GM18498 (cell line): ENCODE results near the gene ACTA1.
"Not testable (repeated sequence)": the region's sequence is repeated elsewhere in the genome, so short reads cannot be mapped to it uniquely, and the experiment has no call there.

ENCODE experiments used
- ATAC-seq: cut with Tn5 transposase; IDR thresholded peaks from one replicate; pipeline ENCODE4 v1.9.1; 2021; ENCODE audit warnings: mild to moderate bottlenecking, moderate library complexity; ENCODE audit not compliant: unreplicated experiment

Gene ACTA1

DNA sequence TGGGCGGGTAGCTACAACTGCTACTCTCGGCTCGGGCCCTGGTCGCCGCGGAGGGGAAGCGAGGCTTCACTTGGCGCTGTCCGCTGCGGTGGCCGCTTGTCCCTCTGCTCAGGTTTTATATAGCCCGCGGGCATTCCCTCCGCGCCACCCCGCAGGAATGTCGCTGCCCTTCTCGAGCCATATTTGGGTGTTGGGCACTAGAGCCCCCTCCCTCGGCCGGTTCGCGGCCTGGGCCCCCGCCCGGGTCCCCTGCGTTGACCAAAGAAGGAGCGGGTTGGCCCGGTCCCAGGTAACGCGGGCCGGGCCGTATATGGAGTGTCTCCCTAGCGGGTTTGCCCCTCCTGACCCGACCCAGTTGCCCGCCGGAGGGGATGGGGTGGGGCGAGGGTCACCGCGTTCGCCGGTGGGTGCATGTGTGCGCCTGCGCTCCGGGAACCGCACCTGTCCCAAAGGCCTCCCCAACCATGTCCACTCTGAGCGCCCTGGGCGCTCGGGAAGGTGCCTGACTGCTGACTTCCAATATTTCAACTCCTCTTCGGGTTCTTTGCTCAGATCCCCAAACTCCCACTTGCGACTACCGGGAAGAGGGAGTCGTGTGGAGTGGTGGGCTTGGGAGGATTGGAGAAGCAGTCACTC lies at the start of gene ACTA1:
ACTA1 (minus strand) TSS at position 90 of the 636 bp plus-strand sequence. CDS start 979 bp downstream, outside the sequence.
- ATAC-seq: no peak

DNA sequence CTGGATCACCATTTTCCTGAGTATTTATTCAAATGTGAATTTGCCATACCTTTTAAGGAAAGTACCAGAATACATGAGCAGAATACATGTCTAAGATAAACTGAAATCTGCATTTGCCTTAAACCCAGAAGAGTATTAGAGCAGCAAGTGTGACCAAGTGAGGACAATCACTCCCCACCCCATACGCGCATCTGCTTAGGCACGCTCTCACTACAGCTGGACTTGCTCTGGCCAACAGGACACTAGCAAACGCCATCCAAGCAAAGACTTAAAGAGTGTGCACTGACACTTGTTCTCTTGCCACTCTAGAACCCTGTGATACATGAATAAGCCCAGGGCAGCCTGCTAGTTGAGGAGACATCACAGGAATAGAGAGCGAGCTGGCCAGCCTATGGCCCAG lies 48.6 kb upstream of the ACTA1 start:
- ATAC-seq: no peak

DNA sequence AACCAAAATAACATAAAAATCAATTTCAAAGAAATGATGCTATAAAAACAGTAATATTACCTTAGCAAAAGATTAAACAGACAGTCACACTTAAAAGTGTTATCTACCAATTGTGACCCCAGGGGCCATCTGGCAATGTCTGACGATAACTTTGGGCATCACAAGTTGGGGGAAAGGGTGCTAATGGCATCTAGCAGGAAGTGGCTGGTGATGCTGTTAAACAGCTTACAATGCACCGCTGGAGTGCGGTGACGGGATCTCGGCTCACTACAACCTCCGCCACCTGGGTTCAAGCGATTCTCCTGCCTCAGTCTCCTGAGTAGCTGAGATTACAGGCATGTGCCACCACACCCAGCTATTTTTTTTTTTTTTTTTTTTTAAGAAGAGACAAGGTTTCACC lies 46.6 kb upstream of the ACTA1 start:
- ATAC-seq: no peak

DNA sequence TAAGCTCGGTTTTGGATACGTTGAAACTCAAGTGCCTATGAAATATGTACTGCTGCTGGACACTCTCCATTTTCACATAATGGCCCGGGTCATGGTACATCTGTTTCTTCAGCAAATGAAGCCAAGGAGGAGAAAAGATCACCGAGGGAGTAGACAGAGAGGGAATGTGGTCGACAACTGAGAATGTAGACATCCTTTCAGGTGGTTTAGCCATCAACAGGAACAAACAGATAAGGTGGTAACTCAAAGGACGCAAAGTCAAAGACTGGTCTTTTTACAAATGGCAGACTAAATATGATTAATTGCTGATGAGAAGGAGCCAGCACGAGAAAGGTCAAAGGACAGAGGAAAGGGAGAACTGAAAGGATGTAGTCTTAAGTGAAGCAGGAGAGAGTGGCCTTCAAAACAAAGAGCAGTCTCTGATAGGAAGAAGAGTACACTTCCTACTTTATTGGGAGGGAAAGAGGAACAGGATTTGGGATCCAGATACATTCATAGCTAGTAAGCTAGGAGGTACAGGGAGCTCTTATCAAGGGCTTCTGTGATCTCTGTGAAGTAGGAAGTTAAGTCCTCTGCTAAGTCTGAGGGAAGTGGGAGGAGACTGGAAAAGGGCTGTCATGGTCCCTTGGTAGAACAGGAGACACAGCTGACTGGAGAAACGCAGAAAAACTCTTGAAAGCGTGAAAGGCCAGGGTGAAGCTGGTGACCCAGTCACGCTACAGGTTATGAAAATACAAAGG lies 45.9 kb upstream of the ACTA1 start:
- peak; percentile 71 for ATAC-seq

DNA sequence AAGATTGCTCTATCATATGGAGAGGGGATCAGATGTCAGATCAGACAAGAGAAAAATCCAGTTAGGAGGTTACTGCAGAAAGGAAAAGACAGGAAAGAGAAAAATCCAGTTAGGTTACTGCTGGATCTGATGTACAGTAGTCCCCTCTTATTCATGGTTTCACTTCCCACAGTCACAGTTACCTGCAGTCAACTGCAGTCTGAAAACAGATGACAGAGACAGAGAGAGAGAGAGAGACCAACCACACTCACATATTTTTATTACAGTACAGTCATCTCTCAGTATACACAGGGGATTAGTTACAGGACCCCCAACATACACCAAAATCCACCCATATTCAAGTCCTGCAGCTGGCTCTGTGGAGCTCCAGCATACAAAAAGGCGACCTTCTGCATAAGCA lies 45.0 kb upstream of the ACTA1 start:
- peak; percentile 69 for ATAC-seq

DNA sequence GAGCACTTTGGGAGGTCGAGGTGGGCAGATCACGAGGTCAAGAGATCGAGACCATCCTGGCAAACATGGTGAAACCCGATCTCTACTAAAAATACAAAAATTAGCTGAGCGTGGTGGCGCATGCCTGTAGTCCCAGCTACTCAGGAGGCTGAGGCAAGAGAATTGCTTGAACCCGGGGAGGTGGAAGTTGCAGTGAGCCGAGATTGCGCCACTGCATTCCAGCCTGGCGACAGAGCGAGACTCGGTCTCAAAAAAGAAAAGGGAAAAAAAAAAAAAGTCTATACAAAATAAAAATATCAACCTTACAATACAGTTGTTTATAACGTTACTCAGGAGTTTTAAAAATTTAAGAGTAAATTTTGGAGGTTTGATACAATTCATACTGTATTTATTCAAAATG lies 42.0 kb upstream of the ACTA1 start:
- ATAC-seq: not testable (repeated sequence)

DNA sequence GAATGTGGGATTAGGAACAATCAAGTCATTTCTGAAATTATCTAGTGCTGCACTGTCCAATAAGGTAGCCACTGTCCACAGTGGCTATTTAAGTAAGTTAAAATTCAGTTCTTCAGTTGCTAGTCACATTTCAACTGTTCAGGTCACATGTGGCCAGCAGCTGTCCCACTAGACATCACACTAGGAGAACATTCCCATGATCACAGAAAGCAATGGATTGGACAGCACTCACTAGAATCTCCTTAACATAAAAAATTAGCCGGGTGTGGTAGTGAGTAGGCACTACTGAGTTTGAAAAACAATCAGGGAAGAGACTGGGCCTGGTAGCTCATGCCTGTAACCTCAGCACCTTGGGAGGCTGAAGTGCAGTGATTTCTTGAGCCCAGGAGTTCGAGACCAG lies 40.6 kb upstream of the ACTA1 start:
- ATAC-seq: no peak

DNA sequence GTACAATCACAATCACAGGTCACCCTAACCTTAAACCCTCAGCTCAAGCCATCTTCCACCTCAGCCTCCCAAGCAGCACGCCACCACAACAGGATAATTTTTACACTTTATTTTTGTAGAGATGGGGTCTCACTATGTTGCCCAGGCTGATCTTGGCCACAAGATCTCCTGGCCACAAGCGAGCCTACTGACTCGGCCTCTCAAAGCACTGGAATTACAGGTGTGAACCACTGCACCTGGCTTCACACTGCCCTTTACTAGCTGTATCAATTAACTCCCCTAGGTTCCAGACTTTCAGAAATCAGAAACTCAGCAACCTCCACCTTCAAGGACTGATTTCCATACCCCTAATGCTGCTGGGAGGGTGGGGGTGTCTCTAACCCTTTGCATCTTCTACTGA lies 37.3 kb upstream of the ACTA1 start:
- no peak for ATAC-seq

DNA sequence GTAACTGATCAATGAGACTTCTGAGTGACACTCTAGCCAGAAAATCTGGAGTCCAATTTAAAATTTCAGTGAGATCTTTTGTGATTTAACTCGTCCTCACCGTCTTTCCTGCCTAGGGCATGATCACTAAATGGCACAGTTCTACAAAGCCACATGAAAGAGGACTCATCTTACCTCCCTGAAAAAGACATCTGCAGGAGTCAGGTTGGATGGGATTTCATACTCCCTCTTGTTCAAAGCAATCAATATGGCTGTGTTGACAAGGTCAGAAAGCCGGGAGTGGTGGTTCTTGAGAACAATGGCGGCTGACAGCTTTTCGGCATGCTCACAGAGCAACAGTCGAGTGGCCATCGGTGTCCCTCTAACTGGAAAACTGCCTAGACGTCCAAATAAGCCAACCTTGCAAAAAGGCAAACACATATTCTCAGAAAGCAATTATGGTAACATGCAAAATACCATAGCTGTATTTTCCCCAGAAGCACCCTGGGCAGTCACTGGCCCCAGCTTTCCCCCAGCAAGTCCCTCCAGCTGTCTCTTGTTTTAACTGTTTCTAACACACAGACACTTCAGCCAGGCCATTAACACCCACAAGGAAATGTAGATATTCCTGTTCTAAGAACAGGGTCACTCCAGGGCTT lies 36.6 kb upstream of the ACTA1 start:
- ATAC-seq: no peak

DNA sequence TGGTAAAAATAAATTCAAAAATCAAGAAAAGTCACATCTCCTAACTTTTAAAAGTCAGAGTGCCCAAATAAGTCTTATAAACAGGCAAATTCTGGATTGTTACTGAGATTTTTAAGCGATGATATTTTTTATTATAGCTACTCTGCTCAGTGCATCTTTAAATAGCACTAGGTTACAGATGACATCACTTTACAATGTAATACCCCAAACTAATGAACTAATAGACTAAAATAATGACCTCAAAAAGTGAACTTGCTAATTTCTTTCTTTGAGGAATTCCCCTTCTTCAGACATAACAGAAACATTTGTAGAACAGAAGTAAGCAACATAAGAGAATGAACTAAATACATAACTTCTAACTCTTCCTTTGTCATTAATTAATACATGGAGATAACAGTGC lies 33.0 kb upstream of the ACTA1 start:
- no peak for ATAC-seq

DNA sequence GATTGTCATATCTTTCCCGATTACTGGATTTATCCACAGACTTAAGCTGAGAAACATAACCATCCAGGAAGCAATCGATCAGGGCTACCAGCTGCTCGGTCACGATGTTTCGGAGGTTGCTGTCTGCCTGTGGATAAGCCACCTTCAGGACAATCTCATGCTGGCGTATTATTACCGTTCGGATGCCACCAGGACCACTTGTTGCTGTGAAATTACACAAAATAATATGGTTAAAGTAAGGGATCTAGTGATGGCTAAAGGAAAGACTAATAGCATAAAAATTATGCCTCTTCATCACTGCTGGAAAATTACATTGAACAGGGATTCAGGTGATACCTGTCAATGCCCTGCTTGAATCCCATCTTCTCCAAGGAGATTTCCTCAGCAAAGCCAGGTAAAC lies 30.8 kb upstream of the ACTA1 start:
- ATAC-seq: no peak

DNA sequence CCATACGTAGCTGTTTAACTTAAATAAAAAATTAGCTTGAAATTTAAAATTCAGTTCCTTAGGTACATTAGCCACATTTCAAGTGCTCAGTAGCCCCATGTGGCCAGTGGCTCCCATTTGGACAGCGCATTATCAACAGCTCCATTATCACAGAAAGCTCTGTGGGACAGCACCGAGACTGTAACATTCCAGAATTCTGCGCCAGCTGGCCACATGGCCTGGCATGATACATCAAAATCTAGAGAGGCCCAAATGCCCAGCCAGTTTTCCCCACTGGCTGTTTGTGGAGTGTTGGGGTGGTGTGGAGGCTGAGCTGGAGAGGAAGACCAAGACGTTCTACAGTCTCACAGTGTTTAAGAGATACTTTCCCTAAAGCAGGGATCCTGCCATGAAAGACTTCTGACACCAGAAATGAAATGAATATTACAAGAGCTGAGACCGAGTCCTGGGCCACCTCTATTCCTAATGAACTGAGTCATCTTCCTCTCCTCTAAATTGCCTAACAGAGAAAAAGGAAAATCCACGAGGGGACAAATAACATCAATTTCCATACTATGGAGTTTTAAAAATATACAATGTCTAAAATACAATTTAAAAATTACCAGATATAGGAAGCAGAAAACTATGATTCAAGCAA lies 27.3 kb upstream of the ACTA1 start:
- no peak for ATAC-seq

DNA sequence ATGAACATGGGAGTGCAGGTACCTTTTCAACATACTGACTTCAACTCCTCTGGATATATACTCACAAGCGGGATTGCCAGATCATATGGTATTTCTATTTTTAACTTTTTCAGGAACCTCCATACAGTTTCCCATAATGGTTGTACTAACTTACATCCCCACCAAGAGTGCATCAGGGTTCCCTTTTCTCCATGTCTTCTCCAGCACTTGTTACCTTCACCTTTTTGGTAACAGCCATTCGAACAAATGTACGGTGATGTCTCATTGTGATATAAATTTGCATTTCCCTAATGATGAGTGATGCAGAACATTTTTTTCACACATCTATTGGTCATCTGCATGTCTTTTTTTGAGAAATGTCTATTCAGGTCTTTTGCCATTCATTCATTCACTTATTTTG lies 25.9 kb upstream of the ACTA1 start:
- ATAC-seq: no peak

DNA sequence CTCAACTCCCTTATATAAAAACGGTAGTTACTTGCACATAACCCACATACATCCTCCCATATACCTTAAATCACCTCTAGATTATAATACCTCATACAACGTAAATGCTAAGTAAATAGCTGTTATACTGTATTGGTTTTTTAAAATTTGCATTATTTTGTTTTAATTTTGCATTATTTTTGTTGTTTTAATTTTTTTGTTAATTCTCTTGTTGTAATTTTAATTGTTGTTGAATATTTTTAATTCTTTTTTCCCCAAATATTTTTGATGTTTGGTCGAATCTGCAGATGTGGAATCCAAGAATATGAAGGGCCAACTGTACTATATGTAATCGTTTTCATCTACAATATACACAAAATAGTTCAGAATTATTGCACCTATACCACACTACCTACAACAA lies 23.5 kb upstream of the ACTA1 start:
- ATAC-seq: no peak

DNA sequence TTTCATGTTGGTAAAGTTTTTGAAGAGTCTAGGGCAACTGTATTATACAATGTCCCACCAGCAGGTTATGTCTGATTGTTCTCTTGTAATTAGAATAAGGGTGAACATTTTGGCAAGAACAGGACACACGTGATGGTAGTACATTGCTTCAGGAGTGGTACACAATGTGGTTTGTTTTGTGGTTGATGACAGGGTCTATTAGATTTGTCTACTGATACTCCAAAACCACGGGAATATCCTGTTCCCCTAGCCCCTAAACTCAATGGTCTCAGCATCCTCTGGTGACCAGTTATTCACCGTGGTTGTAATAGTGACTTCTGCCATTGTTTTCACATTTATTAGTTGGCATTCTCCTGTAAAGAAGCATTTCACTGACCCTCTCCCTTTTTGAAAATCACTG lies 22.1 kb upstream of the ACTA1 start:
- ATAC-seq: no peak

DNA sequence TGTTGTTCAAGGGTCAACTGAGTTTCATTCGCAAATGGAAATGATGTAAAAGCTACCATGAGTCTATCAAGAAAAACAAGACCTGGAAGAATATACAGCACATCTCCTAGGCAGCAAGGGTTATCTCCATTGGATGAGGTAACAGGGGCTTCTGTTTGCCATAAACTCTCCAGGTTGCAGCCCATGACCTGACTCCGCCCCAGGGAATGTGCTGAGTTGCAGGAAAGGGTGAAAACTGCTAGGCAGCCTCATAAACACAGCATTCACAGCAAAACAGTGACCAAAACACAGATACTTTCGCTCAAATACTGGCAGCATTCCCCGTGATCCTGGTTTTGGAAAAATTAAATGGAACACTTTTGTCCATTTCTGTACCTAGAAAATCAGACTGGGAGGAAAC lies 20.2 kb upstream of the ACTA1 start:
- no peak for ATAC-seq

DNA sequence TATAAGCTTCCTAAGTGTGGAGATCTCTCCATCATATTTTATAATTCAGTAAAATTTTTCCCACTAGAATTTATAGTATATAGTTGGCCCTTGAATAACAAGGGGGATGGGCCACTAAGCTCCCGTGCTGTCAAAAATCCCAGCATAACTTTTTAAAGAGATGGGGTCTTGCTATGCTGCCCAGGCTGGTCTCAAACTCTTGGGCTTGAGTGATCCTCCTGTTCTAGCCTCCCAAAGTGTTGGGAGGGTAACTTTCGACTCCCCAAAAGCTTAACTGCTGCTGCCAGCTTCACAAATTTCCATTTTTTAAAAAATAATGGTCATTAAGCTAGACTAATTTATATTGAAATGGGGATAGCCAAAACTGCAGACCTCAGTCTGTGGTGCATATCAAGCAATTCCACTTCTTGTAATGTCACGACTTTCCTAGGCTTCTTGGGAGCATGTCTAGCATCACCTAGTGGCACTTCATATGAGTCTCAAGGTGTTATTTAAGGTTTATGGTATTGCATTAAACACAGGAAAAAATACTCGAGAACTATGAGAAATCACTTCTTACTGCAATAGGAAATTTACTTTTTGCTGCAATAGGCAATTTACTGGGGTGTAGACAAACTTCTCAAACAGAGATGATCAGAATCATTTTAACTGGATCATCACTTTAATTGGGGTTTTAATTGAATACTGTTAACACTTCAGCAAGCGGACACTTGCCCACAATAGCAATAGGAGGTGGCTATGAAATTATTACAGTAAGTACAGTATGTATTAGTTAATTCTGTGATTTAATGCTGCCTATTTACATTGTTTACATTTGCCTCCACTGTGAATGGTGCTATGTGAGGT lies 19.3 kb upstream of the ACTA1 start:
- ATAC-seq: no peak

DNA sequence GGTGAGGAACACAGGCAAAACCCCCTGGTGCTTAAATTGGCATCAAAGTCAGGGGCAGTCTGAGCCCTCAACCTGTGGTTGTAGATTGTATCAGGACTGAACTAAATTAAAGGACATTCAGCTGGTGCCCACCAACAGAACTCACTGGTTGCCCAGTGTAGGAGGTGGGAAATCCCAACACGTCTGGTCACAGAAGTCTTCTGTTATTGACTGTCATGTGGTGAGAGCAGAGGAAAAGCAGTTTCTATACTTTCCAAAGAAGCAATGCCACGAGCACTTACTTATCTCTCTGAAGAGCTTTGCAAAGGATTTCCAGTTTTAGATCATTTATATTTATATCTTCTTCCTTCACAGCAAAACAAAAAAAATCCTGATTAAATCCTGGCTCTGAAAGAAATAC lies 15.0 kb upstream of the ACTA1 start:
- ATAC-seq: no peak

DNA sequence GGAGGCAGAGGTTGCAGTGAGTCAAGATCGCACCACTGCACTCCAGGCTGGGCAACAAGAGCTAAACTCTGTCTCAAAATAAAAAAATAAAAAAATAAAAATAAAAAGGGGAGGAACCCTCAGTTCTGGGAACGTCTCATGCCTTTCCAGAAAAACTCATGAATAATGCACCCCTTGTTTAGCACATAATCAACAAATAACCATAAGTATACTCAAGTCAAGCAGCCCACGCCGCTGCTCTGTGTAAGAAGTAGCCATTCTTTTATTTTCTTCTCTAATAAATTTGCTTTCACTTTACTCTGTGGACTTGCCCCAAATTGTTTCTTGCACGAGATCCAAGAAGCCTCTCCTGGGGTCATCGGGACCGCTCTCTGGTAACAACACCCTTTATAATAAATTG lies 14.5 kb upstream of the ACTA1 start:
- ATAC-seq: no peak

DNA sequence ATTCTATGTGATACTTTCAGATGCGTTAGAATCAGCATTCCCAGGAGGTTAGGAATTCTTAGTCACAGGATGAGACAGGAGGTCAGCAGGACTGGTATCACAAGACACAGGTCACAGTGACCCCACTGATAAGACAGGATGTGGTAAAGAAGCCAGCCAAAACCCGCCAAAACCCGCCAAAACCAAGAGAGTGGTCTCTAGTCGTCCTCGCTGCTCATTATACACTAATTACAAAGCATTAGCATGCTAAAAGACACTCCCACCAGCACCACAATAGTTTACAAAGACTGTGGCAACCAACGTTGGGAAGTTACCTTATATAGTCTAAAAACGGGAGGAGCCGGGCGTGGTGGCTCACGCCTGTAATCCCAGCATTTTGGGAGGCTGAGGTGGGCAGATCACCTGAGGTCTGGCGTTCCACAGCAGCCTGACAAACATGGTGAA lies 13.9 kb upstream of the ACTA1 start:
- no peak for ATAC-seq

DNA sequence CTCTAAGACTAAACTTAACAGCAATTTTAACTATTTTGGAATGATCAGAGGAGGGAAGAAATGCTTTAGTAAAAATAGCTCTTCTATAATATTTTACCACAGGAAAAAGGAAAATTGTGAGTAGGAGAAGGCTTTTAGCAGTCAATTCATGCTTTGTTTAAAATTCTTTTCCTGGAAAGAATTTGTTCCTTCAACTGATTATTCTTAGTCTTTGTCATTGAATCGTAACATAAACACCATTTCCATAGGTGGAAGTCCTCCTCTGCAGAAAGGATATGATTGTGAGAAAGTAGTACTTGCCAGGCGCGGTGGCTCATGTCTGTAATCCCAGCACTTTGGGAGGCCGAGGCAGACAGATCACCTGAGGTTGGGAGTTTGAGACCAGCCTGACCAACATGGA lies 11.9 kb upstream of the ACTA1 start:
- ATAC-seq: no peak
